NCI-H446 treated with DMSO at 0.1 percent for 48 hours (cell line): ENCODE results near the gene OR2AG2.

Experiments used
- DNase-seq: peaks from one replicate; lab custom pipeline; 2025; lab: John Stamatoyannopoulos, UW

OR2AG2 gene

GRCh38 chr11:6738590-6738989 is 33.2 kb downstream of the OR2AG2 start:
- no peak for DNase-seq

GRCh38 chr11:6737872-6738466 is 33.8 kb downstream of the OR2AG2 start:
- no peak for DNase-seq

- no peak for DNase-seq
These were observed 35.2 kb downstream of the OR2AG2 start for GRCh38 chr11:6736495-6737121.

- no peak for DNase-seq
These were observed 36.5 kb downstream of the OR2AG2 start for GRCh38 chr11:6735306-6735705.

GRCh38 chr11:6734616-6735015 is 37.2 kb downstream of the OR2AG2 start:
- DNase-seq, result no peak

- no peak for DNase-seq
These were observed 38.2 kb downstream of the OR2AG2 start for GRCh38 chr11:6733326-6734275.

- DNase-seq, result no peak
These were observed 43.6 kb downstream of the OR2AG2 start for GRCh38 chr11:6727971-6728760.

GRCh38 chr11:6725386-6725896 is 46.3 kb downstream of the OR2AG2 start:
- no peak for DNase-seq

GRCh38 chr11:6724013-6724412 is 47.8 kb downstream of the OR2AG2 start:
- DNase-seq, result no peak

GRCh38 chr11:6721343-6721742 is 50.4 kb downstream of the OR2AG2 start:
- DNase-seq, result no peak

- DNase-seq, result no peak
These were observed 52.2 kb downstream of the OR2AG2 start for GRCh38 chr11:6719576-6719975.

GRCh38 chr11:6717426-6717825 is 54.4 kb downstream of the OR2AG2 start:
- no peak for DNase-seq
